ENCODE data around the gene CIP2A. TPM values are rescaled to one million over a fixed set of nuclear protein-coding genes. Genes with fewer than 3 reads are reported as not detected.

Gene CIP2A
- total RNA-seq, 2 experiments from 2014 or later, result 46.8 to 47.6 TPM

DNA sequence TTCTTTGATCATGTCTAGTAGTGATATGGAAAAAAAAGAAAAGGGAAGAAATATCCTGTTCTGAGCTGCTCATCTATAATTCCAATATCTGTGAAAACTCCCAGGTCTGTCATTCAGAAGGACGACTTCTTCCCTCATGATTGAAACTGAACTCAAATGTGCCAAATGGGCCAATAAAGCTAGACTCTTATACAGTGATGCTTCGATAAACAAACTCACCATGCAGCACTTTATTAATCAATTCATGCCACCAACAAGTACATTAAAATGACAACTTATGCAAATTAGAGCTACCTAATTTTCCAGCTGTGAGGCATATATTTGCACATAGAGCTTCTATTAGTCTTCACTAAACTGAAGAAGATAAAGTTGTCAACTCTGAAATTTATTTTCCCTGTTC, 63.3 kb downstream of the CIP2A start:
- no peaks in the 10 kb centered on the region for H3K4me1 Mint-ChIP-seq
- DNase-seq, result no peak
- POLR2A ChIA-PET, result no interaction called here
- no peak overlapping the region for H3K27ac Mint-ChIP-seq
- H3K27me3 Mint-ChIP-seq, result peaks cover 22% of the 10 kb centered on the region
- CTCF ChIA-PET, result interaction anchor here (0.7 to 1.1 kb wide), 2 partner anchors 26 to 292 kb away, joined by 3 read pairs; no protein-coding TSS in a partner anchor
- no peaks in the 10 kb centered on the region for H3K36me3 Mint-ChIP-seq (ENCODE audit: low read depth)
- no peaks in the 10 kb centered on the region for H3K9me3 Mint-ChIP-seq
- no peak overlapping the region for H3K4me3 Mint-ChIP-seq

DNA sequence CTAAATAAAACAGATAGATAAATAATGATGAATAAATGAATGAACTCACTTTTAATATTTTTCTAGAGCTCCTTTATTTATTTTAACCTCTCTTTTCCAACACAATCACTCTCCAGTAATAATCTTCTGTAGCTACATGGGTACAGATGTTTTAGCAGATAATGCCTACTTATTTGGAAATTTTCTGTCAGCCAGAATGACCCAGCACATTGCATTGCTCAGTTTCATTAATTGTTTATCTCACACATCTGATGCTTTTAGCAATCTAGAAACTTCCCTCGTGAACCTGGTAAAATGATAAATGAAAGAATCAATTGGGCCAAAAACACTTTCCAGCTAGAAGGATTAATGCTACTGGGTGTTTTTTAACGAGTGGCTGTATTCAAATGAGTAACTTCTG, 64.0 kb downstream of the CIP2A start:
- Mint-ChIP-seq H3K4me1 (no peaks in the 10 kb centered on the region), H3K36me3 (ENCODE audit: low read depth) (no peaks in the 10 kb centered on the region), H3K9me3 (no peaks in the 10 kb centered on the region), H3K27me3 (peaks cover 17% of the 10 kb centered on the region), H3K27ac (no peak overlapping the region), H3K4me3 (no peak overlapping the region)
- ChIA-PET POLR2A (no interaction called here), CTCF (no interaction called here)
- no peak for DNase-seq

DNA sequence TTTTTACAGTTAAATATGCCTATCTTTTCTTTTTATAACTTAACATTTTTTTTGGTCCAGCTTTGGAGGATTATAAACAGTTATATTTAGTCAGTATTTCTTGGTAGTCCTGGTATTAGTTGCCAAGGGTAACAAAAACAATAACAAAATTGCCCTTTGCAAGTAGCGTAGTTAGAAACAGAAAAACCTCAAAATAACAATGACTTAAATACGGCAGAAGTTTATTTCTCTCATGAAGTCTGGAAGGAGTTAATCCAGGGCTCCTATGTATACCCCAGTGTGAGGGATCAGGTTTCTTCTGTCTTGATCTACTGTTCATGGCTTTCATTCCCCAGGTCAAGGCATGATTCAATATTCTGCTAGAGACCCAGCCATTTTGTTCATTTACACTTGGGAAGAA, 64.7 kb downstream of the CIP2A start:
- POLR2A ChIA-PET, result no interaction called here
- Mint-ChIP-seq H3K27me3 (peaks cover 9% of the 10 kb centered on the region), H3K27ac (no peak overlapping the region), H3K9me3 (no peaks in the 10 kb centered on the region), H3K4me3 (no peak overlapping the region), H3K36me3 (ENCODE audit: low read depth) (no peaks in the 10 kb centered on the region), H3K4me1 (no peaks in the 10 kb centered on the region)
- CTCF ChIA-PET, result no interaction called here
- DNase-seq, result no peak

DNA sequence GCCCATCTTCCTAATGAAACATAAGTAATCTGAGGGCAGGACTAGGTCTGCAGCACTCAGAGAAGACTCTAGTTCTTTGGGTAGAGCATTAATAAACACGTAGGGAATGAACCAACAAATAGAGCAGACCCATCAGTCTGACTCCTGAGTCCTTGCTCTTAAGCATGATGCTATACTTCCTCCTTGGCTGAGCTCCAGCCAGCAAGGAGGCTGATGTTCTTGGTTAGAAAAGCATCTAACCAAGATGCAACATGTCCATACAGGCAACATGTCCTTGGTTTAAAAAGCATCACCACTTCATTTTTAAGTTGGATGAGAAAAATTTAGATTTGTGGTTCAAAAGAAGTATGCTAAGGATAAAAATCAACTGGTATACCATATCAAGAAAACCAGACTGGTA, 70.3 kb downstream of the CIP2A start:
- H3K4me3 Mint-ChIP-seq, result no peak overlapping the region
- DNase-seq, result no peak
- H3K27me3 Mint-ChIP-seq, result peaks cover 9% of the 10 kb centered on the region
- CTCF ChIA-PET, result no interaction called here
- no peaks in the 10 kb centered on the region for H3K9me3 Mint-ChIP-seq
- no peak overlapping the region for H3K27ac Mint-ChIP-seq
- POLR2A ChIA-PET, result no interaction called here
- no peaks in the 10 kb centered on the region for H3K36me3 Mint-ChIP-seq (ENCODE audit: low read depth)
- no peaks in the 10 kb centered on the region for H3K4me1 Mint-ChIP-seq

DNA sequence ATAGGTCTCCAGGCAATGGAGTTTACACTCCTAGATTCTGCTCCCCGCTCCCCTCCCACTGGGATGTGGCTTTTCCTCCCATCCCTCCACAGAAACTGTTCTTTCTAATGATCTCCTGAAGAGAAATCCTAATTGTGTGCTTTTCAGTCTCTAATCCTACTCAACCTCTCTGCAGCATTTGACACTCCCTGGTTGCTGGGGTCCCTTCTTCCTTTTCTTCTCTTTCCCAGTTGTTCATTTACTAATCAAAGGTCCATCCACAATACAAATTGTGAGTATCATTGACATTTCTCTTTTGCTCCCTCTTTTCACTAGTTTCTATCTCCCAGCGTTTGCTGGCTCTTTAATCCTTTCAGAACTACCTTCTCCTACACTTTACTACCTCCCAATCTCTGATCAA, 72.4 kb downstream of the CIP2A start:
- no peaks in the 10 kb centered on the region for H3K9me3 Mint-ChIP-seq
- H3K36me3 Mint-ChIP-seq (ENCODE audit: low read depth), result no peaks in the 10 kb centered on the region
- H3K27me3 Mint-ChIP-seq, result peaks cover 8% of the 10 kb centered on the region
- POLR2A ChIA-PET, result no interaction called here
- no peak for DNase-seq
- no peak overlapping the region for H3K27ac Mint-ChIP-seq
- H3K4me1 Mint-ChIP-seq, result peaks cover 3% of the 10 kb centered on the region
- no peak overlapping the region for H3K4me3 Mint-ChIP-seq
- CTCF ChIA-PET, result no interaction called here

DNA sequence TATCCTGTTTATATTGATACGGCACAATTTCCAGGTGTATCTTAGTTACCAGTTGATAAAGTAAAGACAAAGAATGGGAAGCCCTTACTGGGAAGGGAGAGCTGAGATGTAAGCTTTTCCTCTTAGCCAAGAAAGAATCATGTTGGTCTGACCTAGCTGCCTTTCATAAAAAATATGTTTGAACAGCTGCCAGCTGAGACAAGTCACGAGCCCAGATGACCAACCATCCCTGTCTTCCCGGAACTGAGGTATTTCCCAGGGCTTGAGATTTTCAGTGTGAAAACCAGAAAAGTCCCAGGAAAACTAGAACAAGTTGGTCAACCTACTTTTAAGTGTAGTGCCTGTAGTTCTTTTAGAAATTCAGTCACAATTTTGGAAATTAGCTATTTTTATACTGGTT, 75.3 kb downstream of the CIP2A start:
- H3K9me3 Mint-ChIP-seq, result no peaks in the 10 kb centered on the region
- ChIA-PET POLR2A (no interaction called here), CTCF (interaction anchor here (1.0 kb wide), 1 partner anchor 401 kb away, joined by 3 read pairs; no protein-coding TSS in a partner anchor)
- no peak overlapping the region for H3K27ac Mint-ChIP-seq
- H3K36me3 Mint-ChIP-seq (ENCODE audit: low read depth), result no peaks in the 10 kb centered on the region
- peaks cover 4% of the 10 kb centered on the region for H3K27me3 Mint-ChIP-seq
- H3K4me3 Mint-ChIP-seq, result no peak overlapping the region
- peaks cover 3% of the 10 kb centered on the region for H3K4me1 Mint-ChIP-seq
- DNase-seq, result no peak

DNA sequence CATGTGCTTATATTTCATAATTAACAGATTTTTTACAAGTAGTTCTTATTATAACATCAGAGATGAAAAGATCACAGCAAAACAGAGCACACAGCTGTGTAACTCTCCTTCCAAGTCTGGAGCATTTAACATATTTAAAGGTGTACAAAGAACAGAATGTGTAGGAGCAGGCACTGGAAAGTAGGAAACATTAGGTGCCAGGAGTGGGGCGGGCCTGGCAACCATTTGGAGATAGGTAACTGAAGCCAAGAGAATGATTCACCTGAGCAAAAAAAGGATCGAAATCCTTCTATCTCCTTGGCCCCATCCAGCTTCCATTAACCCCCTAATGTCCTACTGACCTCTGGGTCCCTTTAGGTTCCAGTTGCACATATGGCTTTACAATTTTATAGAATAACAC, 76.6 kb downstream of the CIP2A start:
- CTCF ChIA-PET, result no interaction called here

DNA sequence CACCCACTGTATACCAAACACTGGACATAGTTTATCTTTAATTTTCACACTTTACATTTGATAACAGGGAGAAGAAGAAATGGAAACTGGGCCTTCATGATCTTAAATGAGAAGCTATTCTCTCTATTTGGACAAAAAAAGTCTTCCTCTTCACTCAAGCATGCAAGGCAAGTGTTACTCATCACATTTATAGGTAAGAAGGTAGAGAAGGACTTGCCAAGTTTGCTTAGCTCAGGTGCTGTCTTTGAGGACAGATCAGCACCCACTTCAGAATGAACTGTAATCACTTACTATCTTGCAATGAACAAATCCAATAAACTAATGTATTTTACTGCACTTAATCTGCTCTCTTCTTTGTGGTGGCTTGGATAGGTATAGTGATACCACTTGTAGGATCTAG, 77.7 kb downstream of the CIP2A start:
- Mint-ChIP-seq H3K36me3 (ENCODE audit: low read depth) (no peaks in the 10 kb centered on the region), H3K4me1 (peaks cover 3% of the 10 kb centered on the region), H3K9me3 (no peaks in the 10 kb centered on the region), H3K27ac (no peak overlapping the region), H3K27me3 (peaks cover 4% of the 10 kb centered on the region), H3K4me3 (no peak overlapping the region)
- POLR2A ChIA-PET, result no interaction called here
- CTCF ChIA-PET, result no interaction called here
- DNase-seq, result no peak

More for the DNA sequence above, 76.6 kb downstream of the CIP2A start:
- POLR2A ChIA-PET, result no interaction called here
- peaks cover 3% of the 10 kb centered on the region for H3K4me1 Mint-ChIP-seq
- no peaks in the 10 kb centered on the region for H3K9me3 Mint-ChIP-seq
- DNase-seq, result no peak
- peaks cover 4% of the 10 kb centered on the region for H3K27me3 Mint-ChIP-seq
- H3K36me3 Mint-ChIP-seq (ENCODE audit: low read depth), result no peaks in the 10 kb centered on the region
- no peak overlapping the region for H3K4me3 Mint-ChIP-seq
- H3K27ac Mint-ChIP-seq, result no peak overlapping the region

DNA sequence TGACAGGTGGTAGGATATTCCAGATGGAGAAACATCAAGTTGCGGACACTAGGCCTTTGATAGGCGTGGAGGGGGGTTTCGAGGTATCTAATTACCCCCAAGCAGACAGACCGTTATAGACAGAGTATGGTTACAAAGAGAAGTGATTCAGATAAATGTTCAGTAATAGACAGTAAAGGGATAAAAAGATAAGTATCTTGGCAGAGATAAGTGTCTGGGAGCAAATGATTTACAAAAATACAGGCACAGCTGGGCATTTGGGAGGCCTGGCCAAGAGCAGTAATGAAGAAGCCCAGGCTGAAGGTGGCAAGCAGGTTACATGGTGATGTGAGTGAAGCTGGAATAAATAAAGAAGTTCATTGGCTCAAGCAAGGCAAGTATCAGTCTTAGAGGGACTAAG, 78.2 kb downstream of the CIP2A start:
- Mint-ChIP-seq H3K27ac (no peak overlapping the region), H3K27me3 (peaks cover 4% of the 10 kb centered on the region), H3K4me1 (peaks cover 7% of the 10 kb centered on the region), H3K4me3 (no peak overlapping the region), H3K9me3 (no peaks in the 10 kb centered on the region), H3K36me3 (ENCODE audit: low read depth) (no peaks in the 10 kb centered on the region)
- no peak for DNase-seq
- CTCF ChIA-PET, result no interaction called here
- POLR2A ChIA-PET, result no interaction called here

DNA sequence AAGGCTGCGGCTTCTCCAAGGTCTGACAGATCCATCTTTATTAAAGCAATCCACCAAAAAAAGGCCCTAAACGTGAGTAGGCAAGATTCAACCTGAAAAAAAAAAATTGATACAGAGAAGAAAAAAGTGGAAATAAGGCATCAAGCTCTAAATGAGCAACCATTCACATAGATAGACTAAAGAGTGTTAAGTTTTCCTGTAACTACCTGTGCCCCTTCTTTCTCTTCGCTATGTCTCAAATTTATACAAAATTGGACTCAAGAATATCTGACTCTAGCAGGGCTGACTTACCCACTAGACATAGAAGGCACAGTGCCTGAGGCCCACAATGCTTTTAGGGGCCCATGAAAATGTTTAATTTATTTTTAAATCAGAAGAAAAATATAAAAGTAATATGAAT, 78.7 kb downstream of the CIP2A start, which contains the start of gene MYH15:
Gene MYH15 (minus strand): TSS at position 101 of the 400 bp plus-strand sequence. CDS start 66 bp downstream, at position 35.
- no peak within 1 kb of the TSS for H3K4me3 Mint-ChIP-seq
- no peaks in the 10 kb centered on the region for H3K9me3 Mint-ChIP-seq
- H3K27ac Mint-ChIP-seq, result no peak within 1 kb of the TSS
- H3K27me3 Mint-ChIP-seq, result peaks cover 2% of the 10 kb centered on the region
- no peak for DNase-seq
- ChIA-PET POLR2A (no interaction called here), CTCF (no interaction called here)
- peaks cover 12% of the 10 kb centered on the region for H3K4me1 Mint-ChIP-seq
- no peaks in the 10 kb centered on the region for H3K36me3 Mint-ChIP-seq (ENCODE audit: low read depth)

DNA sequence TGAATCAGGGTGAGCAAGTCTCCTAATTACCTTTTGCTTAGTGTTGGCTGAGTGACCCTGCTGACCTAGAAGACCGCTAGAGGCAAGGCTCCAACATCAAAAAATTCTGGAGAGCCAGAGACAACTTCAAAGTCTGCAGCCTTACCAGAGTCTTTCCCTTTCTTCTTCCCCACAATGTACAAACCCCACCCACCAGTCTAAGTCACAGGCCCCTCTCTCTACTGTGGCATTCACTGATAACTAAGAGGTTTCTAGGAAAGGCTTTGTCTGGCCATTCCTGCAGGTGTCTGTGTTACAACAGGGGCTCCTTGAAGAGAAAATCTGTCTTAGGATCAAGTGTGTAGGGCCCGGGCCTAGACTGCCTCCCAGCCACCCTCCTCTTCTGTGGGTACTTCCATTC, 79.4 kb downstream of the CIP2A start:
- no peak for DNase-seq
- H3K4me1 Mint-ChIP-seq, result peaks cover 12% of the 10 kb centered on the region
- POLR2A ChIA-PET, result no interaction called here
- CTCF ChIA-PET, result no interaction called here
- no peak overlapping the region for H3K4me3 Mint-ChIP-seq
- no peaks in the 10 kb centered on the region for H3K36me3 Mint-ChIP-seq (ENCODE audit: low read depth)
- H3K27me3 Mint-ChIP-seq, result no peaks in the 10 kb centered on the region
- no peak overlapping the region for H3K27ac Mint-ChIP-seq
- H3K9me3 Mint-ChIP-seq, result no peaks in the 10 kb centered on the region

DNA sequence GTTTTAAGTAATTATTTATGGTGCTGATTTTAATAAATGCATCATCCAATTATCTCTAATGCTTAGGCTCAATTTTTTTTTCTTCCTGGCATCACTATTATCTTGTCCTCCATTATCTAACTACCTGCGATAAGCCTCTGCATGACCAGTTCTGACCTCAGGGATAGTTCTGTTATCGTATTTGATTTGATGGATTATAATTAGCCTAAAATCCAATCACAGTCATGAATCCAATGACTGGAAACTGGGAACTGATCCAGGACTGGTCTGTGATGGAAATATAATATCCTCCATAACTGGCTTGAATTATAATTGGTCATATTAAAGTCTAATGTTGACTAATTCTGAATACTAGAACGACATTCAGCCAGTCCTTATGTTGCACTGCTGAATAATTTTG, 80.0 kb downstream of the CIP2A start:
- no peak for DNase-seq

DNA sequence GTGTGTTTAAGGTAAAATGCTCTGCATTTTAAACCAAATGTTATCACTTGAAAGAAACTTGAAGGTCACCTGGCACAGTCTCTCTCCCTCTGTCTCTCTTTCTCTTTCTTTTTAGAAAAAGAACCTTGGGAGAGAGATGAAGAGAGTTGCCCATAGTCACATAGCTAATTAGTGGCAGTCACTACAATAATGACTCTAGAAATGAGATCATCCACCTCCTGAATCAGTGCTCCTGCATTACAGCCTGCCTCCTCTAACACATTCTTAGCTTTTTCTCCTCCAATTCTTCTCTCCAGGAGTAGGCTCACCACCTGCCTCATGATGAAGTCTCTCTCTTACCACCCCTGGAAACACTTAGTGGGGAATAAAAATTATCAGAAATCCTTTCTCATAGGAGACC, 81.3 kb downstream of the CIP2A start:
- H3K27ac Mint-ChIP-seq, result no peak overlapping the region
- H3K4me1 Mint-ChIP-seq, result peaks cover 10% of the 10 kb centered on the region
- H3K36me3 Mint-ChIP-seq (ENCODE audit: low read depth), result no peaks in the 10 kb centered on the region
- H3K27me3 Mint-ChIP-seq, result no peaks in the 10 kb centered on the region
- H3K4me3 Mint-ChIP-seq, result no peak overlapping the region
- no peak for DNase-seq
- CTCF ChIA-PET, result no interaction called here
- POLR2A ChIA-PET, result no interaction called here
- H3K9me3 Mint-ChIP-seq, result no peaks in the 10 kb centered on the region

More for the DNA sequence above, 80.0 kb downstream of the CIP2A start:
- H3K27ac Mint-ChIP-seq, result no peak overlapping the region
- H3K36me3 Mint-ChIP-seq (ENCODE audit: low read depth), result no peaks in the 10 kb centered on the region
- ChIA-PET POLR2A (no interaction called here), CTCF (no interaction called here)
- H3K4me3 Mint-ChIP-seq, result no peak overlapping the region
- no peaks in the 10 kb centered on the region for H3K9me3 Mint-ChIP-seq
- H3K27me3 Mint-ChIP-seq, result no peaks in the 10 kb centered on the region
- peaks cover 12% of the 10 kb centered on the region for H3K4me1 Mint-ChIP-seq

DNA sequence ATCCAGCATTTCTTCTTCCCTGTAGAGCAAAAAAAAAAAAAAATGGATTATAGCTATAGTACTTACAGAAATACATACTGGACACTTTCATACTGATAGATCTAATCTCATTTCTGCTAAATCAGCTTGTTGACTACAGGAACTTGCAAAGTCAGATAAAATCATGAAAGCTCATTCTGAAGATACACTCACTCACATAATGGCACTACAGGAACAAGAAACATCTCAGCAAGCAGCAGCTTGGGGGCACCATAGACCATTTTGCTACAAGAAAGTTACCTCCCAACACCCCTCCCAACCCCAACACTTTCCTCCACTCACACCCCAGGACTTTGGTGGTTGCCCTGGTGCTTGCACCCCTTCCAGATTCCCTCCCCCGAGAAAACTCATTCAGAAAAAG, 83.4 kb downstream of the CIP2A start:
- Mint-ChIP-seq H3K27me3 (peaks cover 3% of the 10 kb centered on the region), H3K27ac (no peak overlapping the region)
- POLR2A ChIA-PET, result interaction anchor here (0.6 to 0.8 kb wide), 2 partner anchors 83 to 433 kb away, joined by 3 read pairs; partner anchors contain the start of genes CIP2A and DZIP3

DNA sequence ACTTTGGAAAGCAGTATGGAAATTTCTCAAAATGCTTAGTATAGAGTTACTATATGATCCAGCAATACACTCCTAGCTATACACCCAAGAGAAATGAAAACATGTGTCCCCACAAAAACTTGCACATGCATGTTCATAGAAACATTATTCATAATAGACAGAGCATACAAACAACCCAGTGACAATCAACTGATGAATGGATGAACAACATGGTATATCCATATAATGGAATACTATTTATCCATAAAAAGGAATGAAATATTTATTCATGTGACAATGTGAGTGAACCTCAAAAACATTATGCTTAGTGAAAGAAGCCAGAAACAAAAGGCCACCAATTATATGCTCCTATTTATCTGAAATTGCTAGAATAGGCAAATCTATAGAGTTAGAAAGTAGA, 85.5 kb downstream of the CIP2A start:
- H3K27me3 Mint-ChIP-seq, result peaks cover 3% of the 10 kb centered on the region
- DNase-seq, result no peak
- CTCF ChIA-PET, result no interaction called here
- H3K4me3 Mint-ChIP-seq, result no peak overlapping the region
- no peaks in the 10 kb centered on the region for H3K36me3 Mint-ChIP-seq (ENCODE audit: low read depth)
- H3K4me1 Mint-ChIP-seq, result peaks cover 9% of the 10 kb centered on the region
- POLR2A ChIA-PET, result no interaction called here
- H3K9me3 Mint-ChIP-seq, result no peaks in the 10 kb centered on the region
- no peak overlapping the region for H3K27ac Mint-ChIP-seq

More for the DNA sequence above, 83.4 kb downstream of the CIP2A start:
- Mint-ChIP-seq H3K4me1 (peaks cover 9% of the 10 kb centered on the region), H3K9me3 (no peaks in the 10 kb centered on the region), H3K36me3 (ENCODE audit: low read depth) (no peaks in the 10 kb centered on the region), H3K4me3 (no peak overlapping the region)
- no peak for DNase-seq
- CTCF ChIA-PET, result interaction anchor here (0.7 to 1.7 kb wide), 4 partner anchors 17 to 151 kb away, joined by 3 to 6 read pairs (median 3); no protein-coding TSS in a partner anchor

Data from activated CD4-positive, alpha-beta memory T cell treated with anti-CD3 and anti-CD28 coated beads, Interleukin-2, amount 10 ng/mL, durations not matched to agents 7 days and 5 days (primary cell).